Astrocyte (in vitro differentiated cells and primary cell): ENCODE data around the gene TMEM184B. TPM values are rescaled to one million over a fixed set of nuclear protein-coding genes. Genes with fewer than 3 reads are reported as not detected.

Experiments
- DNase-seq: peaks from one replicate; pipeline ENCODE4 v3.0.0-alpha.2; 2010; ENCODE audit warnings: low read depth
- FAIRE-seq: peaks from 2 replicates; lab custom pipeline; 2011; peaks lifted over from hg19 to GRCh38; lab: Jason Lieb, UNC
- H2AFZ ChIP-seq: 2 replicates; pipeline ENCODE4 v1.6.0; 2012; ENCODE audit warnings: low read depth, low read length, inconsistent platforms
- H3K27ac ChIP-seq: 2 replicates; pipeline ENCODE4 v1.5.1; 2011; ENCODE audit warnings: low read depth, low read length, inconsistent platforms
- H3K27me3 ChIP-seq: 2 replicates; pipeline ENCODE4 v1.6.0; 2011; ENCODE audit warnings: low read length, inconsistent platforms; ENCODE audit not compliant: insufficient read depth
- H3K36me3 ChIP-seq: 2 replicates; pipeline ENCODE4 v1.5.1; 2011; ENCODE audit warnings: low read length, inconsistent platforms; ENCODE audit not compliant: insufficient read depth
- H3K4me1 ChIP-seq: 2 replicates; pipeline ENCODE4 v1.5.1; 2011; ENCODE audit warnings: low read length, inconsistent platforms; ENCODE audit not compliant: insufficient read depth
- H3K4me2 ChIP-seq: 2 replicates; pipeline ENCODE4 v1.6.0; 2012; ENCODE audit warnings: low read length, inconsistent platforms
- H3K4me3 ChIP-seq: 2 replicates; pipeline ENCODE4 v1.5.1; 2011; ENCODE audit warnings: low read depth, mild to moderate bottlenecking, low read length, inconsistent platforms; ENCODE audit not compliant: insufficient read depth
- H3K79me2 ChIP-seq: 2 replicates; pipeline ENCODE4 v1.6.0; 2012; ENCODE audit warnings: mild to moderate bottlenecking, low read length, inconsistent platforms; ENCODE audit not compliant: insufficient read depth
- H3K9ac ChIP-seq: 2 replicates; pipeline ENCODE4 v1.6.0; 2012; ENCODE audit warnings: mild to moderate bottlenecking, low read length, inconsistent platforms
- H3K9me3 ChIP-seq: 2 replicates; pipeline ENCODE4 v1.5.1; 2012; ENCODE audit warnings: low read depth, mild to moderate bottlenecking, low read length, inconsistent platforms; ENCODE audit not compliant: insufficient read depth
- H4K20me1 ChIP-seq: 2 replicates; pipeline ENCODE4 v1.6.0; 2012; ENCODE audit warnings: low read length, inconsistent platforms; ENCODE audit not compliant: insufficient read depth
- H3K27ac Mint-ChIP-seq: one replicate; pipeline ENCODE4 v1.8.0; 2021; ENCODE audit warnings: mild to moderate bottlenecking, mixed read lengths; ENCODE audit not compliant: unreplicated experiment
- H3K27me3 Mint-ChIP-seq: one replicate; pipeline ENCODE4 v1.8.0; 2021; ENCODE audit warnings: low read depth, mixed read lengths; ENCODE audit not compliant: unreplicated experiment
- H3K36me3 Mint-ChIP-seq: one replicate; pipeline ENCODE4 v1.8.0; 2021; ENCODE audit warnings: low read depth, mixed read lengths; ENCODE audit not compliant: unreplicated experiment
- H3K4me1 Mint-ChIP-seq: one replicate; pipeline ENCODE4 v1.8.0; 2021; ENCODE audit warnings: low read depth, mixed read lengths; ENCODE audit not compliant: unreplicated experiment
- H3K4me3 Mint-ChIP-seq: one replicate; pipeline ENCODE4 v1.8.0; 2021; ENCODE audit warnings: mild to moderate bottlenecking, moderate library complexity, mixed read lengths; ENCODE audit not compliant: unreplicated experiment
- H3K9me3 Mint-ChIP-seq: one replicate; pipeline ENCODE4 v1.8.0; 2021; ENCODE audit warnings: mild to moderate bottlenecking, mixed read lengths; ENCODE audit not compliant: unreplicated experiment
- CTCF ChIP-seq: IDR thresholded peaks from 2 replicates; pipeline ENCODE4 v1.5.1; 2011; ENCODE audit warnings: low read depth, mild to moderate bottlenecking, inconsistent platforms, low read length, moderate library complexity; ENCODE audit not compliant: insufficient read depth
- EZH2 ChIP-seq: IDR thresholded peaks from 2 replicates; pipeline ENCODE4 v1.6.1; 2012; ENCODE audit warnings: mild to moderate bottlenecking, low read length, inconsistent platforms; ENCODE audit not compliant: insufficient read depth
- total RNA-seq: library from RNA; stranded (reverse); gene quantifications from 2 replicates; pipeline ENCODE4 v1.2.1, GENCODE V29; 2021

Gene TMEM184B
- total RNA-seq, 1 donor from 2014 or later, result 109 TPM

DNA sequence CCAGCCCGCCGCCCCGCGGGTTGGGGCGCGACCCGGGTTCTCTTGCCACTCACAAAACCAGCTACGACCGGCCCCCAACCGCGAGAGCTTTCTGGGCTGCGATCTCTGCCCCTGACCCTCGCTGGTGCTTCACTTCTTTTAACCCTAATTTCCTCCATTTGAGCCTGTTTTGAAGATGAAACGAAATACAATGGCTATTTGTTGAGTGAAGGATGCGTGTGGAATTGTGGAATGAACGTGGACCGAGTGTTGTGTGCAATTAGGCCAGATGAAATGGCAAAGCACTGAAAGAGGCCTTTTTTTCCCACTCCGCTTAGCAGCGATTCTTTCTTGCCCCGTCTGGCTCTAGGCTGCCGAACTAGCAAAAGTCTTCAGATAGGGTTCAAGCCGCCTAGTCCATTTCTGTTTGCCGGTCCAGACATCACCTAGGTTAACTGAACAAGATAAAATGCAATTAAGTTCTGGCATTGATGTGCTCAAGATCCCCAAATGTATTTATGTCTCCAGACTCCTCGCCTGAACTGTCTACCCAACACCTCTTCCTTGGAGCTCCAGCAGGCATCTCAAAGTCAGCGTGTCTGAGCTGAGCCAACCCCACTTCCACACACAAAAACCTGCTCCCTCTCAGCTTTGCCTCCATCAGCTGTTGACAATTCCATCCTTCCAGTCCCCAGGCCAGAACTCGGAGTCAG, 471 bp upstream of the TMEM184B start:
- Histone ChIP-seq H3K79me2 (peaks cover 44% of the 10 kb centered on the region), H2AFZ (peak overlapping the region; percentile 84), H3K27ac (peak overlapping the region; percentile 72), H3K9ac (peak overlapping the region; percentile 88), H3K4me2 (peak overlapping the region; percentile 98), H3K27me3 (no peaks in the 10 kb centered on the region), H3K36me3 (no peaks in the 10 kb centered on the region), H4K20me1 (peaks cover 42% of the 10 kb centered on the region), H3K9me3 (no peaks in the 10 kb centered on the region), H3K4me3 (peak overlapping the region; percentile 89), H3K4me1 (peaks cover 25% of the 10 kb centered on the region)
- H3K9me3 Mint-ChIP-seq, result no peaks in the 10 kb centered on the region
- H3K4me1 Mint-ChIP-seq, result peaks cover 33% of the 10 kb centered on the region
- H3K4me3 Mint-ChIP-seq, result peak overlapping the region; percentile 89
- H3K27me3 Mint-ChIP-seq, result no peaks in the 10 kb centered on the region
- FAIRE-seq (no peak), DNase-seq (no peak)
- H3K27ac Mint-ChIP-seq, result peak overlapping the region; percentile 90
- TF ChIP-seq EZH2, result no peak
- no peak for TF ChIP-seq CTCF
- H3K36me3 Mint-ChIP-seq, result peaks cover 2% of the 10 kb centered on the region

- Histone ChIP-seq H3K4me3 (peak overlapping the region; percentile 89), H4K20me1 (peaks cover 54% of the 10 kb centered on the region), H3K79me2 (peaks cover 57% of the 10 kb centered on the region), H3K9me3 (no peaks in the 10 kb centered on the region), H3K9ac (peak overlapping the region; percentile 88), H2AFZ (peak overlapping the region; percentile 70), H3K27me3 (no peaks in the 10 kb centered on the region), H3K4me1 (peaks cover 25% of the 10 kb centered on the region), H3K27ac (peak overlapping the region; percentile 80), H3K4me2 (peak overlapping the region; percentile 98), H3K36me3 (no peaks in the 10 kb centered on the region)
- no peak for TF ChIP-seq CTCF
- TF ChIP-seq EZH2, result no peak
- DNase-seq, result no peak
- Mint-ChIP-seq H3K27ac (peak overlapping the region; percentile 75), H3K9me3 (no peaks in the 10 kb centered on the region), H3K27me3 (no peaks in the 10 kb centered on the region), H3K4me3 (peak overlapping the region; percentile 93), H3K4me1 (peaks cover 39% of the 10 kb centered on the region), H3K36me3 (peaks cover 2% of the 10 kb centered on the region)
- no peak for FAIRE-seq
These were observed 860 bp downstream of the TMEM184B start for GRCh38 chr22:38271927-38272372.

- Histone ChIP-seq H3K79me2 (peaks cover 65% of the 10 kb centered on the region), H3K9ac (peak overlapping the region; percentile 88), H3K36me3 (no peaks in the 10 kb centered on the region), H4K20me1 (peaks cover 62% of the 10 kb centered on the region), H2AFZ (no peak overlapping the region), H3K9me3 (no peaks in the 10 kb centered on the region), H3K4me2 (peak overlapping the region; percentile 98), H3K4me1 (peaks cover 25% of the 10 kb centered on the region), H3K27ac (peak overlapping the region; percentile 3), H3K27me3 (no peaks in the 10 kb centered on the region), H3K4me3 (peak overlapping the region; percentile 89)
- FAIRE-seq (no peak), DNase-seq (no peak)
- peaks cover 2% of the 10 kb centered on the region for H3K36me3 Mint-ChIP-seq
- no peaks in the 10 kb centered on the region for H3K9me3 Mint-ChIP-seq
- peaks cover 45% of the 10 kb centered on the region for H3K4me1 Mint-ChIP-seq
- no peaks in the 10 kb centered on the region for H3K27me3 Mint-ChIP-seq
- TF ChIP-seq CTCF, result no peak
- TF ChIP-seq EZH2, result no peak
- H3K4me3 Mint-ChIP-seq, result peak overlapping the region; percentile 93
- H3K27ac Mint-ChIP-seq, result peak overlapping the region; percentile 1
These were observed 1.7 kb downstream of the TMEM184B start for GRCh38 chr22:38271101-38271500.
